Measurements from ENCODE around the gene WDR5B.

Gene WDR5B

GRCh38 chr3:122364490-122364889, 51.4 kb downstream of the WDR5B start:
- no peak for DNase-seq

All from DMS79 treated with DMSO at 0.1 percent for 48 hours (cell line).